GM12878 (cell line): ENCODE measurements around the gene ENTPD5.

Experiments used
- BCL3 ChIP-seq: IDR thresholded peaks from 2 replicates; pipeline ENCODE4 v1.6.1; 2011; ENCODE audit warnings: borderline replicate concordance, low read depth, mild to moderate bottlenecking, moderate library complexity, low read length; ENCODE audit not compliant: insufficient read depth, poor library complexity, severe bottlenecking
- CTCF ChIP-seq, 3 experiments: IDR thresholded peaks in 2 of 3; conservative IDR thresholded peaks in 1 of 3; 2 replicates each; pipeline ENCODE4 v1.5.1; 2011; ENCODE audit warnings: low read depth in 3 of 3, low read length in 3 of 3, mild to moderate bottlenecking in 3 of 3, control low read depth in 2 of 3, moderate library complexity in 2 of 3, inconsistent platforms in 1 of 3, mixed read lengths in 1 of 3; ENCODE audit not compliant: control insufficient read depth in 2 of 3, insufficient read depth in 1 of 3; ENCODE audit errors: extremely low read depth in 1 of 3
- EZH2 ChIP-seq: IDR thresholded peaks from 2 replicates; pipeline ENCODE4 v1.6.1; 2012; ENCODE audit warnings: low read depth, mild to moderate bottlenecking, control low read depth, inconsistent platforms, low read length, borderline replicate concordance; ENCODE audit not compliant: control insufficient read depth
- HDAC2 ChIP-seq: fragments of 200-600 bp; sonication (generic); IDR thresholded peaks from 2 replicates; pipeline ENCODE4 v1.6.1; 2017
- JUNB ChIP-seq: IDR thresholded peaks from 2 replicates; pipeline ENCODE4 v1.6.1; 2016; ENCODE audit warnings: antibody characterized with exemption, mild to moderate bottlenecking
- POLR2A ChIP-seq: IDR thresholded peaks from 2 replicates; pipeline ENCODE4 v1.6.1; 2011; ENCODE audit warnings: low read depth, mild to moderate bottlenecking, low read length
- SMAD1 ChIP-seq: fragments of 450-650 bp; IDR thresholded peaks from 2 replicates; pipeline ENCODE4 v1.6.1; 2018; ENCODE audit warnings: mild to moderate bottlenecking, low read depth; ENCODE audit not compliant: partially characterized antibody
- SPI1 ChIP-seq: IDR thresholded peaks from 2 replicates; pipeline ENCODE4 v1.6.1; 2011; ENCODE audit warnings: low read depth, mild to moderate bottlenecking, low read length, moderate library complexity, borderline replicate concordance; ENCODE audit not compliant: insufficient read depth
- ZNF622 ChIP-seq: fragments of 450-650 bp; IDR thresholded peaks from 2 replicates; pipeline ENCODE4 v1.6.1; 2017; ENCODE audit warnings: mild to moderate bottlenecking, inconsistent platforms
- TF ChIP-seq, protein P1 (sequence below): fragments of 450-650 bp; IDR thresholded peaks from 2 replicates; pipeline ENCODE4 v1.6.1; 2017; ENCODE audit warnings: mild to moderate bottlenecking, moderate library complexity
- TF ChIP-seq, protein P2 (sequence below): fragments of 150-350 bp; IDR thresholded peaks from 2 replicates; pipeline ENCODE4 v1.6.1; 2016; ENCODE audit warnings: low read depth, low read length

- TF ChIP-seq BCL3 (no peak), CTCF (IDR thresholded peaks at IDR 0.05 in 2 of 3, conservative IDR thresholded peaks at IDR 0.05 in 1 of 3; ENCODE audit: control insufficient read depth in 2 of 3, extremely low read depth in 1 of 3, insufficient read depth in 1 of 3, low read depth in 3 of 3, low read length in 3 of 3) (no peak), POLR2A (no peak), HDAC2 (no peak), EZH2 (no peak), ZNF622 (no peak), SPI1 (no peak), JUNB (no peak), SMAD1 (no peak)
- TF ChIP-seq, protein P1, sequence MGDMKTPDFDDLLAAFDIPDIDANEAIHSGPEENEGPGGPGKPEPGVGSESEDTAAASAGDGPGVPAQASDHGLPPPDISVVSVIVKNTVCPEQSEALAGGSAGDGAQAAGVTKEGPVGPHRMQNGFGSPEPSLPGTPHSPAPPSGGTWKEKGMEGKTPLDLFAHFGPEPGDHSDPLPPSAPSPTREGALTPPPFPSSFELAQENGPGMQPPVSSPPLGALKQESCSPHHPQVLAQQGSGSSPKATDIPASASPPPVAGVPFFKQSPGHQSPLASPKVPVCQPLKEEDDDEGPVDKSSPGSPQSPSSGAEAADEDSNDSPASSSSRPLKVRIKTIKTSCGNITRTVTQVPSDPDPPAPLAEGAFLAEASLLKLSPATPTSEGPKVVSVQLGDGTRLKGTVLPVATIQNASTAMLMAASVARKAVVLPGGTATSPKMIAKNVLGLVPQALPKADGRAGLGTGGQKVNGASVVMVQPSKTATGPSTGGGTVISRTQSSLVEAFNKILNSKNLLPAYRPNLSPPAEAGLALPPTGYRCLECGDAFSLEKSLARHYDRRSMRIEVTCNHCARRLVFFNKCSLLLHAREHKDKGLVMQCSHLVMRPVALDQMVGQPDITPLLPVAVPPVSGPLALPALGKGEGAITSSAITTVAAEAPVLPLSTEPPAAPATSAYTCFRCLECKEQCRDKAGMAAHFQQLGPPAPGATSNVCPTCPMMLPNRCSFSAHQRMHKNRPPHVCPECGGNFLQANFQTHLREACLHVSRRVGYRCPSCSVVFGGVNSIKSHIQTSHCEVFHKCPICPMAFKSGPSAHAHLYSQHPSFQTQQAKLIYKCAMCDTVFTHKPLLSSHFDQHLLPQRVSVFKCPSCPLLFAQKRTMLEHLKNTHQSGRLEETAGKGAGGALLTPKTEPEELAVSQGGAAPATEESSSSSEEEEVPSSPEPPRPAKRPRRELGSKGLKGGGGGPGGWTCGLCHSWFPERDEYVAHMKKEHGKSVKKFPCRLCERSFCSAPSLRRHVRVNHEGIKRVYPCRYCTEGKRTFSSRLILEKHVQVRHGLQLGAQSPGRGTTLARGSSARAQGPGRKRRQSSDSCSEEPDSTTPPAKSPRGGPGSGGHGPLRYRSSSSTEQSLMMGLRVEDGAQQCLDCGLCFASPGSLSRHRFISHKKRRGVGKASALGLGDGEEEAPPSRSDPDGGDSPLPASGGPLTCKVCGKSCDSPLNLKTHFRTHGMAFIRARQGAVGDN = no peak
- TF ChIP-seq, protein P2, sequence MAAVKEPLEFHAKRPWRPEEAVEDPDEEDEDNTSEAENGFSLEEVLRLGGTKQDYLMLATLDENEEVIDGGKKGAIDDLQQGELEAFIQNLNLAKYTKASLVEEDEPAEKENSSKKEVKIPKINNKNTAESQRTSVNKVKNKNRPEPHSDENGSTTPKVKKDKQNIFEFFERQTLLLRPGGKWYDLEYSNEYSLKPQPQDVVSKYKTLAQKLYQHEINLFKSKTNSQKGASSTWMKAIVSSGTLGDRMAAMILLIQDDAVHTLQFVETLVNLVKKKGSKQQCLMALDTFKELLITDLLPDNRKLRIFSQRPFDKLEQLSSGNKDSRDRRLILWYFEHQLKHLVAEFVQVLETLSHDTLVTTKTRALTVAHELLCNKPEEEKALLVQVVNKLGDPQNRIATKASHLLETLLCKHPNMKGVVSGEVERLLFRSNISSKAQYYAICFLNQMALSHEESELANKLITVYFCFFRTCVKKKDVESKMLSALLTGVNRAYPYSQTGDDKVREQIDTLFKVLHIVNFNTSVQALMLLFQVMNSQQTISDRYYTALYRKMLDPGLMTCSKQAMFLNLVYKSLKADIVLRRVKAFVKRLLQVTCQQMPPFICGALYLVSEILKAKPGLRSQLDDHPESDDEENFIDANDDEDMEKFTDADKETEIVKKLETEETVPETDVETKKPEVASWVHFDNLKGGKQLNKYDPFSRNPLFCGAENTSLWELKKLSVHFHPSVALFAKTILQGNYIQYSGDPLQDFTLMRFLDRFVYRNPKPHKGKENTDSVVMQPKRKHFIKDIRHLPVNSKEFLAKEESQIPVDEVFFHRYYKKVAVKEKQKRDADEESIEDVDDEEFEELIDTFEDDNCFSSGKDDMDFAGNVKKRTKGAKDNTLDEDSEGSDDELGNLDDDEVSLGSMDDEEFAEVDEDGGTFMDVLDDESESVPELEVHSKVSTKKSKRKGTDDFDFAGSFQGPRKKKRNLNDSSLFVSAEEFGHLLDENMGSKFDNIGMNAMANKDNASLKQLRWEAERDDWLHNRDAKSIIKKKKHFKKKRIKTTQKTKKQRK = no peak
Measured at GRCh38 chr14:74064426-74064825, 45.3 kb upstream of the ENTPD5 start.
